Kidney capillary endothelial cell (primary cell): ENCODE results near the gene PCNP.
A peak's percentile ranks its signal among the peaks of the same experiment; 100 is the strongest.
"Not testable (repeated sequence)": the region's sequence is repeated elsewhere in the genome, so short reads cannot be mapped to it uniquely, and the experiment has no call there.

Experiments
- DNase-seq: peaks from one replicate; pipeline ENCODE4 v3.0.0-alpha.2; 2018; ENCODE audit warnings: low spot score

Gene PCNP

GRCh38 chr3:101567528-101568317 is 6.3 kb upstream of the PCNP start:
- no peak for DNase-seq

- no peak for DNase-seq
Measured at GRCh38 chr3:101571028-101571895, 2.7 kb upstream of the PCNP start.

GRCh38 chr3:101574388-101575112 is 570 bp downstream of the PCNP start:
- peak; percentile 41 for DNase-seq

DNA sequence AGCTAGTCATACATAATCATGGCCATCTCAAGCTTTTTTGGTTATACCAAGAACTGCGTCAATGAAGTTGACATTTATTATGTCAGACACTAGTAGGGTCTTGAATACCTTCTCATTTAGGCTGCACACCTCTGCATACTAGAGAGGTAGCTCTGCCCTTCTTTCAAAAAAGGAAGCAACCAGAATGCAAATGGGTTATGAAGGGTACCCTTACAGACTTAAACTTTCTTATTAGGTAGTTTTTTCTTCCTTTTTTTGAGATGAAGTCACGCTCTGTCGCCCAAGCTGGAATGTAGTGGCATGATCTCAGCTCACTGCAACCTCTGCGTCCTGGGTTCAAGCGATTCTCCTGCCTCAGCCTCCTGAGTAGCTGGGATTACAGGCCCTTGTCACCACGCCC is 3.3 kb downstream of the PCNP start:
- DNase-seq = no peak

DNA sequence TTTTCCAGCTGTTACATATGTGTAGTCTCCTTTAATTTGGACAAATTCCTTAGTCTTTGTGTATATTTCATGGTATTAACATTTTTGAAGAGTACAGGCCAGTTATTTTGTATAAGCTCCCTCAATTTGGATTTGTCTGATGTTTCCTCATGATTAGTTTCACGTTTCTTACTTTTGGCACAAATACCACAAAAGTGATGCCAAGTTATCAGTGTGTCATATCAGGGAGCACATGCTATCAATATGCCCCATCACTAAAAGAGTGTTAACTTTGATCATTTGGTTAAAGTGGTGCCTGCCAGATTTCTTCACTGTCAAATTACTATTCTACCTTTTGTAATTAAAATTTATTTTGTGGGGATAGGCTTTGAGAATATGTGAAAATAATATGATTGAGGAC is 14.6 kb downstream of the PCNP start:
- no peak for DNase-seq

DNA sequence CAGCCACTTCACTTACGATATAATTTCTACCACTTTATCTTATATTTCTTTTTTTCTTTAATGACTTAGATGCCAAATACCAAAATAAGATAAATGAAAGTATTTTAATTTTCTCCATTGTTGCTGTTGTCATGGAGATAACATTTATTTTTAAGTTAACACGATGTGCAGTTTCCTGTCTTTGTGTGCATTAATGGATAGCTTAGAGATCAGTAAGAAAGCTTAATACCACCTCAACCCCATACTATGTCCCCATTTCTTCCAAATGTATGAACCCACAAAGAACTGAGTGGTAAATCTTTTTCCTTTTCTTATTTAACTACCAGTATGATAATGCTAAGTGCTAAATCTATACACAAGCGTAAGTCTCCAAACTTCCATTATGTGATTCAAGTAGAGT is 17.1 kb downstream of the PCNP start:
- DNase-seq = peak; percentile 30

DNA sequence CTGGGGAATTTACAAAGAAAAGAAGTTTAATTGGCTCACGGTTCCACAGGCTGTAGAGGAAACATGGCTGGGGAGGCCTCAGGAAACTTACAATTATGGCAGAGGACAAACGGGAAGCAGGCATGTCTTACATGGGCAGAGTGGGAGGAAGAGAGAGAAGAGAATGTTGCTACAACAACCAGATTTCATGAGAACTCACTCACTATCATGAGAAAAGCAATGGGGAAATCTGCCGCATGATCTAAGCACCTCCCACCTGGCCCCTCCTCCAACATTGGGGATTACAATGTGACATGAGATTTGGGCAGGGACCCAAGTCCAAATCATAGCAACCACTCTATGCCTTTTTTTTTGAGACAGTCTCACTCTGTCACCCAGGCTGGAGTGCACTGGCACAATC is 28.8 kb downstream of the PCNP start:
- DNase-seq = no peak

GRCh38 chr3:101603184-101603583 is 29.2 kb downstream of the PCNP start:
- DNase-seq = no peak

DNA sequence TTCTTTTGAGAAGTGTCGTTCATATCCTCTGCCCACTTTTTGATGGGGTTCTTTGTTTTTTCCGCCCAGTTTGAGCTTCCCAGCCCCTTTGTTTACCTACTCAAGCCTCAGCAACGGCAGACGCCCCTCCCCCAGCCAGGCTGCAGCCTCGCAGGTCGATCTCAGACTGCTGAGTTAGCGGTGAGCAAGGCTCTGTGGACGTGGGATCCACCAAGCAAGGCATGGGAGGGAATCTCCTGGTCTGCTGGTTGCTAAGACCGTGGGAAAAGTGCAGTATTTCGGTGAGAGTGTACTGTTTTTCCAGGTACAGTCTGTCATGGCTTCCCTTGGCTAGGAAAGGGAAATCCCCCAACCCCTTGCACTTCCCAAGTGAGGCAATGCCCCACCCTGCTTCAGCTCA is 31.4 kb downstream of the PCNP start:
- not testable (repeated sequence) for DNase-seq

GRCh38 chr3:101611023-101611422 is 37.0 kb downstream of the PCNP start:
- no peak for DNase-seq

DNA sequence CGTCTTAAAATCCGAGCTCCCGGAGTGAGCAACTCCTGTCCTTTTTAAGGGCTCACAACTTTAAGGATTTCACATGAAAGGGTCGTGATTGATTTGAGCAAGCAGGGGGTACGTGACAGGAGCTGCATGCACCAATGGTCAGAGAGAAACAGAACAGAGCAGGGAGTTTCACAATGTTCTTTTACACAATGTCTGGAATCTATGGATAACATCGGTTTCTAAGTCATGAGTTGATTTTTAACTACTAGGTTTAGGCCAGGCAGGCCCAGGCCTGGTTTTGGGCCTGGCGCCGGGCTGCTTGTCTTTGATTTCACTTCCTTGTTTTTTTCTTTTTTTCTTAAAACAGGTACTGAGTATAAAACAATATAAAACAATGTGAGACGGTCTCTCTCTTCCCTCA is 39.0 kb downstream of the PCNP start:
- DNase-seq = not testable (repeated sequence)

GRCh38 chr3:101615525-101615924 is 41.5 kb downstream of the PCNP start:
- DNase-seq = no peak

DNA sequence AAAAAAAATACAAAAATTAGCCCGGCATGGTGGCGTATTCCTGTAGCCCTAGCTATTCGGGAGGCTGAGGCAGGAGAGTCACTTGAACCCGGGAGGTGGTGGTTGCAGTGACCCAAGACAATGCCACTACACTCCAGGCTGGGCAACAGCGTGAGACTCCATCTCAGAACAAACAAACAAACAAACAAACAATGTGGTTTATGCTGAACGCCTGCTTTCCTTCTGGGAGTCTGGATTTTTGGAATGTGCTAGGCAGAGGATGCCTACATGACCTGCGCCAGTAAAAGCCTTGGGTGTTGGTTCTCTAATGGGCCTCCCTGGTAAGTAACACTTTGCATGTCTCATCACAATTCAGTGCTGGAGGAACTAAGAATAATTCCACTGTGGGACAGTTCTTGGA is 43.5 kb downstream of the PCNP start:
- no peak for DNase-seq

GRCh38 chr3:101618726-101619125 is 44.7 kb downstream of the PCNP start:
- no peak for DNase-seq

- no peak for DNase-seq
Measured at GRCh38 chr3:101619734-101620133, 45.8 kb downstream of the PCNP start.

- DNase-seq = no peak
Measured at GRCh38 chr3:101623656-101624055, 49.7 kb downstream of the PCNP start.

DNA sequence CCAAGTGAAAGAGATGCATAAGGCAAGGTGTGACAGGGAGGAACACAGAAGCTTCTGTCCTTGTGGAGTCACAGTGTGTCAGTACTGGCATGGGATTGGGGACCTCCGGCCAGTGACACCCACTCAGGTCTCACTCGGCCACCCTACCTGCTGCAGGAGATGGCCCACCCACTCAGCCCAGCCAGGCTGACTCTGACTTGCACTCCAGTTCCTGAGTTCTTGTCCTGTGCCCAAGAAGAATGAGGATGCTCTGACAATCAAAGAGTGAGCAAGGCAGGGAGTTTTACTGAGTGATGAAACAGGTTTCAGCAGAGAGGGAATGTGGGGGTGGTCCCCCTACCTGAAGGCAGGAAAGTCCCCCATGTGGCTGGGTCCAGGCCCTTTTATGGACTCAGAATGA is 50.9 kb downstream of the PCNP start:
- no peak for DNase-seq

GRCh38 chr3:101625879-101626278 is 51.9 kb downstream of the PCNP start:
- DNase-seq = no peak

DNA sequence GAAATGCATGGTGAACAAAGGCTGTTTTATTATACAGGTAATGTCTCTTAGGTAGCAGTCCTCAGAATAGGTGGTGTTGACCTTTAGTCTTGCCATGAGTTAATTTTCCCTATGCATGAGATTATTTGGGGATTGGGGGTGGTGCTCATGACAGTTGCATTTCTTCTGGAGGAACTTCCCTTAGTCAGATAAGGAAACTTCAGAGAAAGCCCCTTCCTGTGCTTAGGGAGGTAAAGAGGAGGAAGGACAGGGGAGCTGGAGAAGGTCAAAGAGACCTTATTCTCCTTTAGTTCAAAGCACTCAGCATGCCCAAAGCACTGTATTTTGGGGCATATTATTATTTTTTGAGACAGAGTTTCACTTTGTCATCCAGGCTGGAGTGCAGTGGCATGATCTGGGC is 55.2 kb downstream of the PCNP start:
- DNase-seq = no peak

DNA sequence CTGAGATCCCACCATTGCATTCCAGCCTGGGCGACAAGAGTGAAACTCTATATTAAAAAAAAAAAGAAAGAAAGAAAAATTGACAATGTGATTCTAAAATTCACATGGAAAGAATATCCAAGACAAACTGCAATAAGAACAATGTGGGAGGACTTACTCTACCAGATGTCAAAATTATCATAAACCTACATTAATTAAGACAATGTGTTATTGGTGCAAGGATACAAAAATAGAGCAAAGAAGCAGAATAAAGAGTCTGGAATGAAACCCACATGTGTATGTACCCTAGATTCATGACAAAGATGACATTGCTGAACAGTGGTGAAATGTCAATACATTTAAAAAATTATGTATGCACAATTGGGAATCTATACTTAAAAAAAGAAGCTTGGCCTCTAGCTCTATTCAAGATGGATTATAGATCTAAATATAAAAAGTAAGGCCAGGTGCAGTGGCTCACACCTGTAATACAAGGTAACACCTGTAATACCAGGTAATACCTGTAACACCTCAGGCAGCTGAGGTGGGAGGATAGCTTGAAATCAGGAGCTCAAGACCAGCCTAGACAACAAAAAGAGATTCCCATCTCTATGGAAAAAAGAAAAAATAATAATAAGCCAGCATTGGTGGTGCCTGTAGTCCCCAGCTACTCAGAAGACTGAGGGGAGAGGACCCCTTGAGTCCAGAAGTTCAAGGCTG is 57.3 kb downstream of the PCNP start:
- DNase-seq = no peak

DNA sequence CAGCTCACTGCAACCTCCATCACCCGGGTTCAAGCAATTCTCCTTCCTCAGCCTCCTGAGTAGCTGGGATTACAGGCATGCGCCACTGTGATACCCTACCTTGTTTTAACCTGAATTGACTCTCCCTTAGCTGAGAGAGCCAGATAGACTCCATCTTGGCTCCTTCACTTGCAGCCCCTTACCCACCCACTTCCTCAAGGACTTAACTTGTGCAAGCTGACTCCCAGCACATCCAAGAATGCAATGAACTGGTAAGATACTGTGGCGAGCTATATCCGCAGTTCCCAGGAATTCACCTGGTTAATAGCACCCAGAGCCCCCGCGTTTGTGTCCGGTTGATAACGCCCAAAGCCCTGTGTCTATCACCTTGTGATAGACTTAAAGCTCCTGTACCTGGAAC is 58.0 kb downstream of the PCNP start:
- not testable (repeated sequence) for DNase-seq

GRCh38 chr3:101632586-101632985 is 58.6 kb downstream of the PCNP start:
- DNase-seq = no peak
